Left ventricle myocardium inferior (tissue), 1 donor: ENCODE results near the gene RNU1-3. TPM values are rescaled to one million over a fixed set of nuclear protein-coding genes. Genes with fewer than 3 reads are reported as not detected.
A peak's percentile ranks its signal among the peaks of the same experiment; 100 is the strongest.
"Not testable (repeated sequence)": the region's sequence is repeated elsewhere in the genome, so short reads cannot be mapped to it uniquely, and the experiment has no call there.

ENCODE experiments used
- DNase-seq: peaks from one replicate; pipeline ENCODE4 v3.0.0-alpha.2; 2020
- H3K27ac ChIP-seq: fragments of 200-600 bp; replicated peaks from 2 replicates; pipeline ENCODE4 v1.8.0; 2021
- H3K27me3 ChIP-seq: fragments of 200-600 bp; 2 replicates; pipeline ENCODE4 v1.8.0; 2021; ENCODE audit warnings: low read depth
- H3K36me3 ChIP-seq: fragments of 200-600 bp; 2 replicates; pipeline ENCODE4 v1.8.0; 2021
- H3K4me1 ChIP-seq: fragments of 200-600 bp; 2 replicates; pipeline ENCODE4 v1.8.0; 2021
- H3K4me3 ChIP-seq: fragments of 200-600 bp; 2 replicates; pipeline ENCODE4 v1.8.0; 2021; ENCODE audit warnings: mild to moderate bottlenecking, moderate library complexity
- H3K9me3 ChIP-seq: fragments of 200-600 bp; replicated peaks from 2 replicates; pipeline ENCODE4 v1.8.0; 2021
- intact Hi-C: fragments of 100-400 bp; cut with micrococcal nuclease; formaldehyde crosslinking; loops from one replicate; pipeline ENCODE4 v1.11.0; 2022
- total RNA-seq: library from RNA; stranded (reverse); fragmentation: NEBNext Ultra II Directional; extraction: Animal tissue kit (Norgen Biotek cat#: 25700); gene quantifications from one replicate; pipeline ENCODE4 v1.2.1, GENCODE V29; 2021
- TF ChIP-seq, protein P1 (sequence below): fragments of 200-600 bp; IDR thresholded peaks from 2 replicates; pipeline ENCODE4 v1.8.0; 2021; ENCODE audit warnings: antibody characterized with exemption, mild to moderate bottlenecking, borderline replicate concordance
- donor health status: DM: no; HTN: yes; CAD: no; lungs with severe emphysema.

The RNU1-3 gene
- total RNA-seq, 1 donor from 2014 or later, result 6,072 TPM

DNA sequence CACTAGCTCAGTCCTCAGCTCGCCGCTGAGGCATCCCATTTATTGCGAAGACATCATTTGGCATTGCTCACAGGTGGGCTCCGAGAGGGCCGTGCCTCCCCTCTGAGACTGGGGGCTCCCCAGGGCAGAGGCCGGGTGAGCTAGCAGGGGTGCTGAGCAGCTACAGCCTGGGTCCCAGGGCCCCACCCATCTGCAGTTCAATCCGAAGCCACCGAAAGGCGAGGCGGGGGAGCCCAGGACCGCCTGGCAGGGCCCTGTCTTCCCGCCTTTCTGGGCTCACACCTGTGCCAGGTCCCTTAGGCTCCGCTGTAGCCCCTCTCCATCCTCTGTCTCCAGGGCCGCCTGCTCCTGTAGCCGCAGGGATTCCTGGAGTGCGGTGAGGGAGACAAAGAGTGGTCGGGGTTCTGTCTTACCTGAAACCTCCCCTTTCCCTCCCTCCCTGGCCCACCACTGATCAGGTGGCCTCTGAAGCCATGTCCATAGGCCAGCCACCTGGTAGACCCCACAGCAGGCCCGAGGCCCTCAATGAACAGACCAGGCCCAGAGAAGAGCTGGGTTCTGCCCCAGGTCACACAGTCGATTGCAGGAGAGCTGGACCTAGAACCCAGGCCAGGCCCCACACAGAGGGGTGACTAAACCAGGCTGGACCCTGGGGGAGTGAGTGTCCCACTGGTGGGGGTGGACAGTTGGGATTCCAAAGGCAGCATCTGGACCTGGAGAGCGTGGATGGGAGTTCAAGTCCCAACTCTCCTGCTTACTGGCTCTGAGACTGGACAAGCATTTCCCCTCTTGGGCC is 35.3 kb downstream of the RNU1-3 start:
- peaks cover 73% of the 10 kb centered on the region for H3K36me3 ChIP-seq
- peak; percentile 18 for DNase-seq
- H3K4me1 ChIP-seq, result no peaks in the 10 kb centered on the region
- H3K27me3 ChIP-seq, result no peaks in the 10 kb centered on the region
- TF ChIP-seq, protein P1, sequence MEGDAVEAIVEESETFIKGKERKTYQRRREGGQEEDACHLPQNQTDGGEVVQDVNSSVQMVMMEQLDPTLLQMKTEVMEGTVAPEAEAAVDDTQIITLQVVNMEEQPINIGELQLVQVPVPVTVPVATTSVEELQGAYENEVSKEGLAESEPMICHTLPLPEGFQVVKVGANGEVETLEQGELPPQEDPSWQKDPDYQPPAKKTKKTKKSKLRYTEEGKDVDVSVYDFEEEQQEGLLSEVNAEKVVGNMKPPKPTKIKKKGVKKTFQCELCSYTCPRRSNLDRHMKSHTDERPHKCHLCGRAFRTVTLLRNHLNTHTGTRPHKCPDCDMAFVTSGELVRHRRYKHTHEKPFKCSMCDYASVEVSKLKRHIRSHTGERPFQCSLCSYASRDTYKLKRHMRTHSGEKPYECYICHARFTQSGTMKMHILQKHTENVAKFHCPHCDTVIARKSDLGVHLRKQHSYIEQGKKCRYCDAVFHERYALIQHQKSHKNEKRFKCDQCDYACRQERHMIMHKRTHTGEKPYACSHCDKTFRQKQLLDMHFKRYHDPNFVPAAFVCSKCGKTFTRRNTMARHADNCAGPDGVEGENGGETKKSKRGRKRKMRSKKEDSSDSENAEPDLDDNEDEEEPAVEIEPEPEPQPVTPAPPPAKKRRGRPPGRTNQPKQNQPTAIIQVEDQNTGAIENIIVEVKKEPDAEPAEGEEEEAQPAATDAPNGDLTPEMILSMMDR, result no peak
- no peak overlapping the region for H3K4me3 ChIP-seq
- H3K9me3 ChIP-seq, result no peaks in the 10 kb centered on the region
- H3K27ac ChIP-seq, result no peak overlapping the region
- intact Hi-C loops, result no loop called here

DNA sequence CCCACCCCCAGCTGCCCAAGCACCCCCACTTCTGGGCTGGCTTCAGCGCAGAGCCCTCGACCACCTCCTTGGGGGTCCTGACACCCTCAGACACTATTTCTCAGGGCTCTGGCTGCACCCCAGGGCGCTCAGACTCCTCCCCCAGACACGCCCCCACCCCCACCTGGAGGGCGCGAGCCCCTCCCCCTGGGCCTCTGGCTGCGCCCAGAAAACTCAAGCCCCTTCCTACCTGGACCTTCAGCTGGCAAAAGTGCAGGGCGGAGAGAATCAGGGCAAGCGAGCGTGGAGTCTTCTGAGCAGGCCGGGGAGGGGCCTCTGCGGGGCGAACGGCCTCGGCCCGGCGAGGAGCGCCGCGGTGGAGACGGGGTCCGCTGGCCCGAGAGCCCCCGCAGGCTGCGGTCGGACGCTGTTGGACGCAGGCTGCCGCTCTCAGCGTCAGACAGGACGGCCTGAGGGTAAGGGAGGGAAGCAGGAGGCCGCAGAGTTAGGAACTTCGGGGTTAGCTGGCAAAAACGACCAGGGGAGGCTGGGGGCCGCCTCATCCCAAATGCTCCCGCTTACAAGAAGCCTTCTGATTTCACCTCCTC is 36.0 kb downstream of the RNU1-3 start:
- Histone ChIP-seq H3K27ac (no peak overlapping the region), H3K4me3 (no peak overlapping the region), H3K9me3 (no peaks in the 10 kb centered on the region), H3K4me1 (no peaks in the 10 kb centered on the region), H3K36me3 (peaks cover 80% of the 10 kb centered on the region), H3K27me3 (no peaks in the 10 kb centered on the region)
- intact Hi-C loops, result no loop called here
- TF ChIP-seq, protein P1, result no peak
- peak; percentile 16 for DNase-seq

DNA sequence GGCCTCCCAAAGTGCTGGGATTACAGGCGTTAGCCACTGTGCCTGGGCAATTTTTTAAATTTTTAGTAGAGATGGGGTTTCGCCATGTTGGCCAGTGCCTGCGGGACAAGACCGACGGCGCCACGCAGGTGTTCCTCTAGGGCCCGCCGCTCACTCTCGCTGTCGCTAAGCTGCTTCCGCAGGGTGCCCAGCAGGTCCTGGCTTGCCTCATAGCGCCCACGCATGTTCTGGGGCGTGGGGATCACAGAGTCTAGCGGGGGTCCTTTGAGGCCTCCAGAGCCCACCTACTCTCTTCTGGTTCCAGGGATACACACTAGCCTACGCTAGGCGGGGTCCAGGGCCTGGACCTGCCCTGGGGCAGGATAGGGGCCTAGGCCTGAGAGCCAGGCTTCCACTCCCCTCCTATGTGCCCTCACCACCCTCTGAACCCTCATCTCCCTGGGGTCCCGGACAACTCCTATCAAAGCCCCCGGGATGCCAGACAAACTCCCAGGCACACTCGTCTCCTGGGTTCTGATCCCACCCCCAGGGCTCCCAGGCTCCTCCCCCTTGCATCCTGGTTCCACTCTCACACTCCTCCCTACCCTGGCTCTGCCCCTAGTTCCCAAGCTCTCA is 36.7 kb downstream of the RNU1-3 start:
- H3K27me3 ChIP-seq, H3K4me1 ChIP-seq, H3K4me3 ChIP-seq, H3K9me3 ChIP-seq, intact Hi-C loops, H3K27ac ChIP-seq: not testable (repeated sequence)
- peaks cover 87% of the 10 kb centered on the region for H3K36me3 ChIP-seq
- peak; percentile 17 for DNase-seq

DNA sequence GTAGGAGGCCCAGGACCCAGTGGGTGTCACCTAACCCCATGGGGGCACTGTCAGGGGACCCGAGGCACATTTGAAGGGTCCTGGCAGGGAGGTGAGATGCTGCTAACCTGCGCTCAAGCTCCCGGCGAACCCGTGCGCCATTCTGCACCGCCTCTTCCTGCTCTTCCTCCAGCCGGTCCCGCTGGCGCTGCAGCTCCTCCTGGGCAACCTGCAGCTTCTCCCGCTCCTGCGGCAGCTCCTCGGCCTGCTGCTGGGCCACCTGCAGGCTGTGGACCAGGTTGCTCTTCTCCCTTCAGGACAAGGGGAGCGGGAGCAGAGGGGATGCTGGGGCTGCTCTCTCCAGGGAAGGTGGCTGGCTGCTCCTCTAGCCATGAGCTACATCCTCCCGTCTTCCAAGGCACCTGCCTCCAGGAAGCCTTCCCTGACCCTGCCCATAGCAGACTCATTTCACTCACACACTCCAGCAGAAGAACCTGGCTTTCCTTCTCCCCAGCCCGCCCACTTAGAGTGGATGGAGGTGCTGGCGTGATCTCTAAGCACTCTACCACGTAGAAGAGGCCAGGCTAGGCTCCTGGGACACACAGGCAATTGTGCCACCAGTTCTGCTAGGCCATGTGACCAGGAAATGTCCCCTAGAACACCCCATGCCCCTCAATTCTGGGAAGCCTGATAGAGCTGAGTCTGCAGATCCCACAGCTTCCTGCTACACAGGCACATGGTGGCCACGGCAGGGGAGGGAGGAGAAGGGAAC is 38.2 kb downstream of the RNU1-3 start:
- no peak overlapping the region for H3K27ac ChIP-seq
- H3K27me3 ChIP-seq, result no peaks in the 10 kb centered on the region
- H3K9me3 ChIP-seq, result no peaks in the 10 kb centered on the region
- H3K36me3 ChIP-seq, result peaks cover 96% of the 10 kb centered on the region
- H3K4me3 ChIP-seq, result no peak overlapping the region
- no peak for DNase-seq
- H3K4me1 ChIP-seq, result no peaks in the 10 kb centered on the region
- intact Hi-C loops, result no loop called here
- TF ChIP-seq, protein P1, result no peak

DNA sequence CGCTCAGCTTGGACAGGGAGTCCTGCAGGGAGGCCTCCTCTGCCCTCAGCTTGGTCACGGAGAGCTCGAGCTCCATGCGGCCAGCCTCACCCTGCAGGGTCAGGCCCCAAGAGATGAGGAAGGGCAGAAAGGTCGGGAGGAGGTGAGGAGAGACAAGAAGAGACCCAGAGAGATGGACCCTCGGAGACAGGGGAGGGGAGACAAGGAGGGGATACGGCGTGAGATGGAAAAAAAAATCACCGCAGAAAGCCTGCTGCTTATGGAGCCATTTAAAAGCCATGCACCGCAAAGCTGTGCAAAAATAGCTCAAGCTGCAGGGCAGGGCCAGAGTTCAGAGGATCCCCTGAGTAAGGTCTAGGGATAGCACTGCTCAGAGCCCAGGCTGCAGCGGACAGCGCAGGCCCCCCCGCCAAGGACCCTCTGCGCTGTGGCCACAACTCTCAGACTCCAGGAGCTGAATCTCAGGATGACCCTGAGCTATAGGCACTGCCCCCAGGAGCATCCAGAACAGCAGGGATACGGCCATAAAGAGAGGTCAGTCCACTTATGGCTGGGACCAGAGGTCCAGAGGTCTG is 40.3 kb downstream of the RNU1-3 start:
- peaks cover 96% of the 10 kb centered on the region for H3K36me3 ChIP-seq
- H3K4me1 ChIP-seq, H3K27ac ChIP-seq, H3K4me3 ChIP-seq, DNase-seq, H3K9me3 ChIP-seq, intact Hi-C loops, H3K27me3 ChIP-seq: not testable (repeated sequence)
